IMR-90 (cell line): Measurements from ENCODE around the gene USF1. TPM values are rescaled to one million over a fixed set of nuclear protein-coding genes. Genes with fewer than 3 reads are reported as not detected.

ENCODE experiments used
- ATAC-seq: fragments of 200-7000 bp; cut with Tn5 transposase; 2 replicates; pipeline ENCODE4 v1.9.1; 2020; ENCODE audit warnings: low read depth, mild to moderate bottlenecking, moderate library complexity
- BruUV-seq: library from RNA; stranded (reverse); fragments of 400-500 nt; replicated peaks from 2 replicates; lab custom pipeline; 2021; lab: Mats Ljungman, UMichigan
- CTCF ChIA-PET: fragments of 300-600 bp; formaldehyde crosslinking; extraction: SDS; loops from one replicate; lab custom pipeline; 2021; ENCODE audit warnings: antibody characterized with exemption; lab: Yijun Ruan, JAX
- POLR2A ChIA-PET: fragments of 300-600 bp; sonication (Branson Sonifier 250); formaldehyde crosslinking; loops from one replicate; lab custom pipeline; 2022; ENCODE audit warnings: antibody characterized with exemption; ENCODE audit not compliant: unreplicated experiment; lab: Charles Lee
- DNase-seq: peaks from one replicate; pipeline ENCODE4 v3.0.0; 2013
- H2AFZ ChIP-seq: replicated peaks from 2 replicates; pipeline ENCODE3; 2013; ENCODE audit warnings: low read length, mild to moderate bottlenecking; ENCODE audit not compliant: poor library complexity
- H2AK5ac ChIP-seq: 2 replicates; pipeline ENCODE4 v1.6.1; 2013; ENCODE audit warnings: low read depth, low read length, inconsistent platforms
- H2AK9ac ChIP-seq: replicated peaks from 2 replicates; pipeline ENCODE3; 2013; ENCODE audit warnings: mild to moderate bottlenecking, low read depth, low read length, moderate library complexity; ENCODE audit not compliant: poor library complexity
- H2BK120ac ChIP-seq: 2 replicates; pipeline ENCODE4 v1.6.1; 2013; ENCODE audit warnings: low read depth, low read length, inconsistent platforms
- H2BK15ac ChIP-seq: 3 replicates; pipeline ENCODE4 v1.6.1; 2013; ENCODE audit warnings: low read depth, low read length, inconsistent platforms
- H2BK20ac ChIP-seq: 2 replicates; pipeline ENCODE4 v1.6.1; 2013; ENCODE audit warnings: low read depth, mild to moderate bottlenecking, inconsistent platforms, low read length, moderate library complexity
- H2BK5ac ChIP-seq: 2 replicates; pipeline ENCODE4 v1.6.1; 2013; ENCODE audit warnings: mild to moderate bottlenecking, low read depth, low read length, inconsistent platforms; ENCODE audit not compliant: poor library complexity, severe bottlenecking
- H3K14ac ChIP-seq: replicated peaks from 2 replicates; pipeline ENCODE4 v1.6.1; 2013; ENCODE audit warnings: low read depth, low read length, inconsistent platforms
- H3K18ac ChIP-seq: 2 replicates; pipeline ENCODE4 v1.6.1; 2013; ENCODE audit warnings: low read depth, low read length, control low read depth
- H3K23ac ChIP-seq: 2 replicates; pipeline ENCODE4 v1.6.1; 2013; ENCODE audit warnings: low read depth, low read length, inconsistent platforms
- H3K27ac ChIP-seq: 2 replicates; pipeline ENCODE4 v1.5.1; 2013; ENCODE audit warnings: mild to moderate bottlenecking, control low read depth, low read length; ENCODE audit not compliant: insufficient read depth
- H3K27me3 ChIP-seq: 2 replicates; pipeline ENCODE4 v1.6.1; 2013; ENCODE audit warnings: low read length; ENCODE audit not compliant: control insufficient read depth, insufficient read depth
- H3K36me3 ChIP-seq: 2 replicates; pipeline ENCODE4 v1.6.1; 2013; ENCODE audit warnings: low read length, mixed read lengths; ENCODE audit not compliant: control insufficient read depth, insufficient read depth
- H3K4ac ChIP-seq: 2 replicates; pipeline ENCODE4 v1.6.1; 2013; ENCODE audit warnings: low read depth, low read length, inconsistent platforms
- H3K4me1 ChIP-seq: 2 replicates; pipeline ENCODE4 v1.6.1; 2013; ENCODE audit warnings: low read length, mixed read lengths; ENCODE audit not compliant: control insufficient read depth, insufficient read depth
- H3K4me2 ChIP-seq: 2 replicates; pipeline ENCODE4 v1.6.1; 2013; ENCODE audit warnings: low read depth, mild to moderate bottlenecking, control low read depth, low read length, moderate library complexity
- H3K4me3 ChIP-seq: 2 replicates; pipeline ENCODE4 v1.5.1; 2013; ENCODE audit warnings: low read depth, mild to moderate bottlenecking, control low read depth, low read length, moderate library complexity; ENCODE audit not compliant: insufficient read depth
- H3K56ac ChIP-seq: 2 replicates; pipeline ENCODE4 v1.6.1; 2013; ENCODE audit warnings: low read length, inconsistent platforms; ENCODE audit not compliant: insufficient read depth; ENCODE audit errors: extremely low read depth
- H3K79me1 ChIP-seq, 2 experiments: 2 replicates each; pipeline ENCODE4 v1.6.1; 2013; ENCODE audit warnings: low read length in 2 of 2, inconsistent platforms in 1 of 2, low read depth in 1 of 2
- H3K9ac ChIP-seq: 2 replicates; pipeline ENCODE4 v1.6.1; 2013; ENCODE audit warnings: low read depth, low read length, control low read depth
- H3K9me1 ChIP-seq: 2 replicates; pipeline ENCODE4 v1.6.1; 2013; ENCODE audit warnings: low read length, inconsistent platforms; ENCODE audit not compliant: insufficient read depth
- H3K9me3 ChIP-seq: 2 replicates; pipeline ENCODE4 v1.6.1; 2013; ENCODE audit warnings: low read length; ENCODE audit not compliant: control insufficient read depth, insufficient read depth
- H4K20me1 ChIP-seq: 2 replicates; pipeline ENCODE4 v1.6.1; 2013; ENCODE audit warnings: low read length, inconsistent platforms; ENCODE audit not compliant: insufficient read depth
- H4K5ac ChIP-seq: 2 replicates; pipeline ENCODE4 v1.6.1; 2013; ENCODE audit warnings: mild to moderate bottlenecking, low read depth, low read length, control low read depth
- H4K8ac ChIP-seq, 2 experiments: 2 replicates each; pipeline ENCODE4 v1.6.1; 2013; ENCODE audit warnings: low read depth in 2 of 2, low read length in 2 of 2, control low read depth in 1 of 2, inconsistent platforms in 1 of 2
- H4K91ac ChIP-seq: 2 replicates; pipeline ENCODE4 v1.6.1; 2013; ENCODE audit warnings: low read depth, low read length, inconsistent platforms; ENCODE audit not compliant: insufficient read depth
- BHLHE40 ChIP-seq: fragments of 150-350 bp; IDR thresholded peaks from 2 replicates; pipeline ENCODE4 v1.6.1; 2016; ENCODE audit warnings: mild to moderate bottlenecking, low read depth, low read length
- CEBPB ChIP-seq: IDR thresholded peaks from 2 replicates; pipeline ENCODE4 v1.6.1; 2012; ENCODE audit warnings: low read depth, low read length, improper control_type of control experiment
- CHD1 ChIP-seq: IDR thresholded peaks from 2 replicates; pipeline ENCODE4 v1.6.1; 2012; ENCODE audit warnings: low read depth, low read length, improper control_type of control experiment
- FOS ChIP-seq: fragments of 150-350 bp; IDR thresholded peaks from 2 replicates; pipeline ENCODE4 v1.6.1; 2016; ENCODE audit warnings: low read depth, low read length
- MXI1 ChIP-seq: IDR thresholded peaks from 2 replicates; pipeline ENCODE4 v1.6.1; 2012; ENCODE audit warnings: low read depth, mild to moderate bottlenecking, low read length, moderate library complexity, borderline replicate concordance
- NFE2L2 ChIP-seq: fragments of 150-350 bp; IDR thresholded peaks from 2 replicates; pipeline ENCODE4 v1.6.1; 2016; ENCODE audit warnings: low read depth, mild to moderate bottlenecking, low read length
- RAD21 ChIP-seq: IDR thresholded peaks from 2 replicates; pipeline ENCODE4 v1.6.1; 2012; ENCODE audit warnings: low read length, improper control_type of control experiment
- SMC3 ChIP-seq: fragments of 150-350 bp; IDR thresholded peaks from 2 replicates; pipeline ENCODE4 v1.6.1; 2016; ENCODE audit warnings: low read depth, mild to moderate bottlenecking, antibody characterized with exemption, low read length, moderate library complexity
- WGBS, 2 experiments: methylation state at CpG; one replicate each; pipeline versions ENCODE4 v1.1.5 to v1.1.7; 2013; ENCODE audit warnings: missing lambda C conversion rate in 2 of 2; ENCODE audit not compliant: insufficient read length in 1 of 2; ENCODE audit errors: extremely low coverage in 2 of 2; 5-methylcytosine and 5-hydroxymethylcytosine counted together
- dilution Hi-C: fragments of 300-500 bp; cut with HindIII; formaldehyde crosslinking; loops from one replicate; pipeline ENCODE4 v1.14.3; 2018; ENCODE audit warnings: low sequenced_read_pairs; ENCODE audit not compliant: unreplicated experiment
- in situ Hi-C: fragments of 300-500 bp; cut with MboI; formaldehyde crosslinking; loops from 3 replicates; pipeline ENCODE4 v1.14.3; 2019; ENCODE audit warnings: low sequenced_read_pairs, inconsistent platforms, mixed read lengths
- intact Hi-C: fragments of 100-400 bp; cut with micrococcal nuclease; formaldehyde crosslinking; loops from 2 replicates; pipeline ENCODE4 v1.10.0; 2022
- polyA plus RNA-seq, 3 experiments: library from polyadenylated mRNA; depleted of rRNA; stranded (reverse); fragments of >200 nt; gene quantifications; 2 replicates each; pipeline ENCODE4 v1.2.3, GENCODE V29; 2012; ENCODE audit warnings: low replicate concordance in 1 of 3
- total RNA-seq: library from RNA; depleted of rRNA; stranded (reverse); fragments of >200 nt; gene quantifications from 2 replicates; pipeline ENCODE4 v1.2.3, GENCODE V29; 2012

The USF1 gene
- total and polyA plus RNA-seq, 2 of the 4 experiments (the other 2 are of a cell fraction), result 37.1 to 78.9 TPM

GRCh38 chr1:161092621-161093028 lies 46.8 kb upstream of the USF1 start:
- H3K56ac ChIP-seq, result no peak overlapping the region
- no peak overlapping the region for H3K14ac ChIP-seq
- H3K27ac ChIP-seq, result no peak overlapping the region
- BruUV-seq, result no TSS peak
- intact Hi-C loops (no loop called here), in situ Hi-C loops (no loop called here), dilution Hi-C loops (no loop called here)
- H3K9me3 ChIP-seq, result no peaks in the 10 kb centered on the region
- peaks cover 14% of the 10 kb centered on the region for H3K9me1 ChIP-seq
- no peak overlapping the region for H3K18ac ChIP-seq
- no peak overlapping the region for H3K23ac ChIP-seq
- ATAC-seq (no peak; the same call in 1 of the 2 replicates), DNase-seq (peak; percentile 43)
- peaks cover 10% of the 10 kb centered on the region for H3K4me1 ChIP-seq
- peak overlapping the region; percentile 2; the same call in 1 of the 2 replicates for H2BK20ac ChIP-seq
- no peaks in the 10 kb centered on the region for H3K79me1 ChIP-seq
- H4K8ac ChIP-seq, result no peak overlapping the region
- ChIA-PET POLR2A (no interaction called here), CTCF (no interaction called here)
- H3K4me3 ChIP-seq, result no peak overlapping the region
- H2BK15ac ChIP-seq, result no peak overlapping the region
- no peak overlapping the region for H3K9ac ChIP-seq
- no peaks in the 10 kb centered on the region for H4K20me1 ChIP-seq
- peak overlapping the region; percentile 12 for H2AFZ ChIP-seq
- H3K27me3 ChIP-seq, result no peaks in the 10 kb centered on the region
- no peak overlapping the region; the same call in 1 of the 2 replicates for H2AK5ac ChIP-seq
- WGBS, 2 experiments, result 87% methylated on average over 3 of the region's 3 CpGs; no CpG with 5 or more reads in 1 of the 2 experiments
- TF ChIP-seq SMC3 (no peak), NFE2L2 (no peak), BHLHE40 (no peak), CHD1 (no peak), FOS (no peak), MXI1 (no peak), CEBPB (no peak), RAD21 (no peak)
- H3K4me2 ChIP-seq, result no peak overlapping the region
- no peak overlapping the region for H2AK9ac ChIP-seq
- H3K4ac ChIP-seq, result no peak overlapping the region
- peak overlapping the region; percentile 13; the same call in 1 of the 2 replicates for H2BK120ac ChIP-seq
- no peak overlapping the region for H4K5ac ChIP-seq
- H3K36me3 ChIP-seq, result no peaks in the 10 kb centered on the region
- H4K91ac ChIP-seq, result no peak overlapping the region
- H2BK5ac ChIP-seq, result no peak overlapping the region
